Measurements from ENCODE around the gene SCYL3. TPM values are rescaled to one million over a fixed set of nuclear protein-coding genes. Genes with fewer than 3 reads are reported as not detected.

Gene SCYL3
- total RNA-seq, 5 donors from 2014 or later (not counting 1 experiment from before 2014, with no cell fraction given) = 10.5 to 20.8 (median 18.2) TPM

DNA sequence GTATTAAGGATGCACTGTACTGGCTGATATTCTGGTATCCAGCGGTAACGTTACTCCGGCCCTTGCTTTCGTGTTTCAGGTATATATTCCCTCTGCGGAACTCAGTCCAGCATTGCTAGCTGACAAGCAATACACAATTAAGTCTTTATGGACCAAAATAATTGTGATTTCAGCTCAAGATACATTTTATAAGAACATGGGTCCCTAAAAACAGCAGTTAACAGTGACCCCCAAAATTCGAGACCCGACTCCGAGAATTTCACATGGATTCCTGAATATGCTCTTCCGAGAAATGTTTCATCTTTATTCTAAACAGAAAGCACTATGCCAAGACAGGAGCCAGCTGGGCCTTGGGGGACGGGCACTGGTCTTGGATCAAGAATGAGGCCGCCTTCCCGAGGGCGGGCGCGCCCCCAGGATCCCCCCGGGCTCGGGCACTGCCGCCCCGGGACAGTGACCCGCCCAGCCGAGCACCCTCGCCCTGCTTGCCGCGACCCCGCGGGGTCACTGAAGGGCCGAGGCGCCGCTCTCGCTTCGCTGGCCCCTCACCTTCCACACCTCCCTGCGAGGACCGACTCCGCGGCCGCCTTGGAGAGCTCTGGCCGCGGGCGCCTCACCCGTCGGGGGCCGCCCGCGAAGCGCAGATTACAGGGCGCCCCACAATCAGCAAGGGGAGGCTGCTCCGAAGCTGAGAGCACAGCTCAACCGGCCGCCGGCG, 610 bp downstream of the SCYL3 start:
- peak in 2 of 4 experiments; percentile 1 for ATAC-seq (replicated peaks in 1 of 4)
- under 1% methylated on average over 50 of the region's 51 CpGs for WGBS (ENCODE audit: insufficient coverage)

DNA sequence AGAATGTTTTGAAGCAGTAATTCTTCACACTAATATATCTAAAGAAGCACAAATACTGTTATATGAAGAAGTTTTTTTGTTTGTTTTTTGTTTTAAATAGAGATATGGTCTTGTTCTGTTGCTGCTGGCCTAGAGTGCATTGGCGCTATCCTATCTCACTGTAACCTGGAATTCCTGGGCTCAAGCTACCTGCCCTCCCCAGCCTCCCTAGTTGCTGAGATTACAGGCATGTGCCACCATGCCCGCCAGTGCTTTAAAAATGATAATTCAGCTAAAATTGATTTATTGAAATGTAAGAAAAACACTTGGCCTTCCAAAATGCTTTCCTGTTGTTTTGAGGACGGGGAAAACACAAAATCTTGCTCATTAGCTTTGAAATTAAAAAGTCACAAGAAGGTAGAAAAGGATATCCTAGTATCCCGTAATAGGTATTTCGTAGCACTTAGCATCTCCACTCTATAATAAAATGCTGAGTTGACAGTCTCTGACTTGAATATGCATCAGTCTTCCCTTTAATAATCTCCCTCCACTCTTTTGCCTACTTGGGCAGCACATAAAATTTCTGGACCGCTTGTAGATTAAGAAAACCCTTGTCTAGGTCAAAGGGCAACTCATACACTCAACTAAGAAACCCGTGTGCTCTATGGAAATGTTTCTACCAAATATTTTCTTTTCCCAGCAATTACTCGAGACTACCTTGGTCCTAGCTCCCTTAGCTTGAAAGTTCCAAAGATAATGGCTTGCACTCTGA, 1.3 kb downstream of the SCYL3 start:
- H3K4me1 ChIP-seq (ENCODE audit: control insufficient read depth in 1 of 2, extremely low read depth in 1 of 2, insufficient read depth in 2 of 2, low read length in 2 of 2) = peaks cover 26 to 27% of the 10 kb centered on the region in 2 experiments
- Mint-ChIP-seq H3K27me3 (peaks cover 0 to 5% of the 10 kb centered on the region in 2 donors), H3K27ac (peak overlapping the region; percentile 92 to 97), H3K4me3 (peak overlapping the region; percentile 87 to 90 (median 89)), H3K4me1 (peaks cover 55 to 58% (median 57%) of the 10 kb centered on the region in 3 donors), H3K9me3 (no peaks in the 10 kb centered on the region), H3K36me3 (peaks cover 9% of the 10 kb centered on the region)
- POLR2A ChIA-PET = interaction anchor here in 1 of 2 donors (0.5 to 2.8 kb wide), 6 partner anchors 10 to 1687 kb away, joined by 3 to 11 read pairs (median 4); no protein-coding TSS in a partner anchor
- H3K36me3 ChIP-seq (ENCODE audit: control insufficient read depth in 2 of 2, extremely low read depth in 1 of 2, insufficient read depth in 1 of 2, low read length in 1 of 2) = peaks cover 0 to 13% of the 10 kb centered on the region in 2 donors
- DNase-seq = no peak
- ATAC-seq (replicated peaks in 1 of 4) = no peak
- WGBS (ENCODE audit: insufficient coverage) = 59% methylated on average over 3 of the region's 8 CpGs
- no peaks in the 10 kb centered on the region for H3K27me3 ChIP-seq (replicated peaks in 1 of 2; ENCODE audit: control insufficient read depth in 2 of 2, extremely low read depth in 1 of 2, insufficient read depth in 2 of 2, low read length in 1 of 2)
- H3K27ac ChIP-seq (ENCODE audit: low read length) = peak overlapping the region; percentile 98
- CTCF ChIA-PET = interaction anchor here (0.6 to 1.3 kb wide), 4 partner anchors 180 to 1851 kb away, joined by 3 to 5 read pairs (median 4); partner anchors contain the start of gene KIFAP3 (in 1 of the 2)
- no peaks in the 10 kb centered on the region for H3K9me3 ChIP-seq
- peak overlapping the region; percentile 61 to 95 for H3K4me3 ChIP-seq (ENCODE audit: control insufficient read depth in 1 of 2, extremely low read depth in 1 of 2, low read length in 1 of 2)

More for the DNA sequence above, 610 bp downstream of the SCYL3 start:
- Mint-ChIP-seq H3K27me3 (peaks cover 0 to 8% of the 10 kb centered on the region in 2 donors), H3K36me3 (peaks cover 7% of the 10 kb centered on the region), H3K4me1 (peaks cover 52 to 56% (median 54%) of the 10 kb centered on the region in 3 donors), H3K4me3 (peak overlapping the region; percentile 87 to 90 (median 89)), H3K9me3 (no peaks in the 10 kb centered on the region), H3K27ac (peak overlapping the region; percentile 92 to 97)
- Histone ChIP-seq H3K9me3 (no peaks in the 10 kb centered on the region), H3K4me3 (ENCODE audit: control insufficient read depth in 1 of 2, extremely low read depth in 1 of 2, low read length in 1 of 2) (peak overlapping the region; percentile 61 to 95), H3K27ac (ENCODE audit: low read length) (peak overlapping the region; percentile 98), H3K27me3 (replicated peaks in 1 of 2; ENCODE audit: control insufficient read depth in 2 of 2, extremely low read depth in 1 of 2, insufficient read depth in 2 of 2, low read length in 1 of 2) (no peaks in the 10 kb centered on the region), H3K4me1 (ENCODE audit: control insufficient read depth in 1 of 2, extremely low read depth in 1 of 2, insufficient read depth in 2 of 2, low read length in 2 of 2) (peaks cover 26 to 27% of the 10 kb centered on the region in 2 experiments), H3K36me3 (ENCODE audit: control insufficient read depth in 2 of 2, extremely low read depth in 1 of 2, insufficient read depth in 1 of 2, low read length in 1 of 2) (peaks cover 0 to 8% of the 10 kb centered on the region in 2 donors)
- peak in 6 of 35 experiments; percentile 4 to 32 (median 16) for DNase-seq
- ChIA-PET CTCF (interaction anchor here (0.8 to 1.7 kb wide), 7 partner anchors 11 to 1421 kb away, joined by 3 to 13 read pairs (median 4); partner anchors contain the start of genes KIFAP3 (in 2 of the 2) and FMO4 (in 1 of the 2)), POLR2A (interaction anchor here (0.6 to 2.8 kb wide), 15 partner anchors 9 to 1956 kb away, joined by 3 to 11 read pairs (median 4); partner anchors contain the start of genes BLZF1 (in 1 of the 2), DCAF6 (in 1 of the 2), KIFAP3 (in 1 of the 2) and MPC2 (in 1 of the 2))

DNA sequence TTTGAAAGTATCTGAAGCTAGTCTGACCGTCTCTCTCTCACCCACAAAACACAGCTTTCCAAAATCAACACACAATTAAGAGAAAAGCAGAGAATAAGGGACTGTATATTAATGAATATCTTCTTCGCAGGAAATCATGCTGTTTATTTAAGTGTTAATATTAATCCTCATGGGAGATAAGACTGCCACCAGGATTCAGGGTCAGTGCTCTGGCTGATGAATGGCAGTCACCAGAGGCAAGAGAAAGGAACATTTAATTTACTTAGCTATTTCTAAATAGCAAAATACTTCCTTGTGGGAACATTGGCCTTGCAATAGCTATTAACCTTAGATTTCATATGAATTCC, 2.2 kb downstream of the SCYL3 start:
- Mint-ChIP-seq H3K27me3 (peaks cover 0 to 4% of the 10 kb centered on the region in 2 donors), H3K4me1 (peaks cover 56 to 61% (median 57%) of the 10 kb centered on the region in 3 donors), H3K27ac (peak overlapping the region; percentile 92 to 97), H3K4me3 (peak overlapping the region; percentile 63 to 90 (median 87)), H3K9me3 (no peaks in the 10 kb centered on the region), H3K36me3 (peaks cover 12% of the 10 kb centered on the region)
- H3K4me3 ChIP-seq (ENCODE audit: control insufficient read depth in 1 of 2, extremely low read depth in 1 of 2, low read length in 1 of 2) = peak overlapping the region in 1 of 2 donors; percentile 19
- CTCF ChIA-PET = interaction anchor here (0.5 to 1.4 kb wide), 8 partner anchors 38 to 1852 kb away, joined by 3 to 6 read pairs (median 3); partner anchors contain the start of gene F5 (in 1 of the 2)
- WGBS (ENCODE audit: insufficient coverage) = no CpG with 5 or more reads among the region's 2 CpGs
- peaks cover 26 to 27% of the 10 kb centered on the region in 2 experiments for H3K4me1 ChIP-seq (ENCODE audit: control insufficient read depth in 1 of 2, extremely low read depth in 1 of 2, insufficient read depth in 2 of 2, low read length in 2 of 2)
- no peaks in the 10 kb centered on the region for H3K9me3 ChIP-seq
- DNase-seq (no peak), ATAC-seq (replicated peaks in 1 of 4) (no peak)
- no peaks in the 10 kb centered on the region for H3K27me3 ChIP-seq (replicated peaks in 1 of 2; ENCODE audit: control insufficient read depth in 2 of 2, extremely low read depth in 1 of 2, insufficient read depth in 2 of 2, low read length in 1 of 2)
- peak overlapping the region; percentile 98 for H3K27ac ChIP-seq (ENCODE audit: low read length)
- POLR2A ChIA-PET = interaction anchor here (0.5 to 0.6 kb wide), 3 partner anchors 18 to 415 kb away, joined by 3 to 4 read pairs (median 3); no protein-coding TSS in a partner anchor
- peaks cover 0 to 21% of the 10 kb centered on the region in 2 donors for H3K36me3 ChIP-seq (ENCODE audit: control insufficient read depth in 2 of 2, extremely low read depth in 1 of 2, insufficient read depth in 1 of 2, low read length in 1 of 2)

DNA sequence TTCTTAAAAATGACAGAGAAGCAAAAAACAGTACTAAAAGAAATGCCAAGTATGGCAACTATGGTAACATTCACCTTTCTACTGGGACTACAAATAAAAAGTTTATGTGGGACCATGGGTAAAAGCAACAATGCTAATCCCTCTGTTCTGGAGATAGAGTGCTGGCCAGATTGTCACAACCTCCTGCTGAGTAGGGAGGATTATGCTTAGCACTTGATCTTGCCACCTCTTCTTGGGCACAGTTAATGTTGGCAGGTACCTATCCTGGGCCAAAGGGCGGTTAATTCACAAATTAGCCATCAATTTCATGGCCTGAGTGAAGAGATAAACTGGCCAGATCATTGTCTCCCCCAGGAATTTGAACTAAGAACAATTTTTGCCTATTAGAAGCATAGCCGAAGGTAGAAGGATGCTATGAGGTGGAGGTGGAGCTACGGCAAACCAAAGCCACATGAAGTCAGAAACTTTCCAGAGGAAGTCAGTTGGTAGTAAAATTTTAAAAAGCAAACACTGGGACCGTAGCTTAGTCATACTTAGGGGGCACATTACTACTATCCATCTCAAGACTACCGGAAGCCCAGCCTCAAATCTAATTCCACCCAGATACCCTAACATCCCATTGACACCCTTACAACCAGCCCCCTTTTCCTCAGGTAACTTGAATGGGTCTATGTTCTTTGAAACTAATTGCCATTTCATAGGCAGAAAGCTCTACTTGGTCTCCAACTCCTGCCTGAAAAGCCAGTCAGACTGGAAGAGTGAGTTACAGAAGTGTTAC, 2.7 kb downstream of the SCYL3 start:
- 0% methylated on average over 2 of the region's 5 CpGs for WGBS (ENCODE audit: insufficient coverage)
- Mint-ChIP-seq H3K27me3 (no peaks in the 10 kb centered on the region), H3K4me3 (peak overlapping the region; percentile 63 to 90 (median 87)), H3K27ac (peak overlapping the region; percentile 92 to 97), H3K36me3 (peaks cover 18% of the 10 kb centered on the region), H3K4me1 (peaks cover 57 to 61% (median 59%) of the 10 kb centered on the region in 3 donors), H3K9me3 (no peaks in the 10 kb centered on the region)
- peak in 24 of 35 experiments; percentile 9 to 74 (median 24) for DNase-seq
- peak overlapping the region; percentile 98 for H3K27ac ChIP-seq (ENCODE audit: low read length)
- ATAC-seq (replicated peaks in 1 of 4) = peak; percentile 11 to 18 (median 16)
- H3K27me3 ChIP-seq (replicated peaks in 1 of 2; ENCODE audit: control insufficient read depth in 2 of 2, extremely low read depth in 1 of 2, insufficient read depth in 2 of 2, low read length in 1 of 2) = no peaks in the 10 kb centered on the region
- peaks cover 26 to 27% of the 10 kb centered on the region in 2 experiments for H3K4me1 ChIP-seq (ENCODE audit: control insufficient read depth in 1 of 2, extremely low read depth in 1 of 2, insufficient read depth in 2 of 2, low read length in 2 of 2)
- no peaks in the 10 kb centered on the region for H3K9me3 ChIP-seq
- POLR2A ChIA-PET = interaction anchor here (0.6 to 0.8 kb wide), 2 partner anchors 18 to 185 kb away, joined by 3 to 5 read pairs; no protein-coding TSS in a partner anchor
- peaks cover 0 to 27% of the 10 kb centered on the region in 2 donors for H3K36me3 ChIP-seq (ENCODE audit: control insufficient read depth in 2 of 2, extremely low read depth in 1 of 2, insufficient read depth in 1 of 2, low read length in 1 of 2)
- CTCF ChIA-PET = interaction anchor here (0.5 to 1.4 kb wide), 7 partner anchors 38 to 1594 kb away, joined by 3 to 6 read pairs (median 3); partner anchors contain the start of genes F5 (in 1 of the 2) and PRRC2C (in 1 of the 2)
- H3K4me3 ChIP-seq (ENCODE audit: control insufficient read depth in 1 of 2, extremely low read depth in 1 of 2, low read length in 1 of 2) = peak overlapping the region in 1 of 2 donors; percentile 19

DNA sequence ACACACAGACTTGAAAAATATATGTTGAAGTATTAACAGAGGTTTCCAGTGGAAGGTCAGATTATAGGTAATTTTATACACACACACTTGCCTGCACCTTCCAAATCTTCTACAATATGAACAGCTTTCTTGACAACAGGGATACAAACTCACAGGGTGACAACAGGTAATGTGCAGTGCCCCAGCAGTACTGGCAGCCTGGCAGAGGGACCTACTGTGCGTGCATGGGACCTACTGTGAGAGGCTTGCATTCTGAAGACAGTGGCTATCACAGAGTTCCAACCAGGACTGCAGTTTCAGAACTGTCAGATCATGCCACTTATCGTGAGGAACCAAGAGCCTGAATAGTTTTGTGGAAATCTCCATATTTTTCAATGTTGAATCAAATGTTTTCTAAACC, 3.8 kb downstream of the SCYL3 start:
- ATAC-seq (replicated peaks in 1 of 4) (no peak), DNase-seq (no peak)
- whole genome bisulfite sequencing (ENCODE audit: insufficient coverage) = 100% methylated on average over 1 of the region's 2 CpGs
- Histone ChIP-seq H3K27me3 (replicated peaks in 1 of 2; ENCODE audit: control insufficient read depth in 2 of 2, extremely low read depth in 1 of 2, insufficient read depth in 2 of 2, low read length in 1 of 2) (no peaks in the 10 kb centered on the region), H3K9me3 (no peaks in the 10 kb centered on the region), H3K27ac (ENCODE audit: low read length) (no peak overlapping the region), H3K4me1 (ENCODE audit: control insufficient read depth in 1 of 2, extremely low read depth in 1 of 2, insufficient read depth in 2 of 2, low read length in 2 of 2) (peaks cover 26 to 27% of the 10 kb centered on the region in 2 experiments), H3K4me3 (ENCODE audit: control insufficient read depth in 1 of 2, extremely low read depth in 1 of 2, low read length in 1 of 2) (no peak overlapping the region), H3K36me3 (ENCODE audit: control insufficient read depth in 2 of 2, extremely low read depth in 1 of 2, insufficient read depth in 1 of 2, low read length in 1 of 2) (peaks cover 0 to 38% of the 10 kb centered on the region in 2 donors)
- ChIA-PET CTCF (no interaction called here), POLR2A (no interaction called here)
- no peak overlapping the region for H3K4me3 Mint-ChIP-seq
- H3K4me1 Mint-ChIP-seq = peaks cover 64 to 65% (median 64%) of the 10 kb centered on the region in 3 donors
- H3K27ac Mint-ChIP-seq = peak overlapping the region; percentile 84 to 97
- peaks cover 26% of the 10 kb centered on the region for H3K36me3 Mint-ChIP-seq
- no peaks in the 10 kb centered on the region for H3K9me3 Mint-ChIP-seq
- H3K27me3 Mint-ChIP-seq = no peaks in the 10 kb centered on the region

Measured in T-cell (primary cell).